Measurements from ENCODE around the gene PODXL. TPM values are rescaled to one million over a fixed set of nuclear protein-coding genes. Genes with fewer than 3 reads are reported as not detected.

Gene PODXL
- total RNA-seq, 2 experiments from 2014 or later, result 1.1 to 1.3 TPM

DNA sequence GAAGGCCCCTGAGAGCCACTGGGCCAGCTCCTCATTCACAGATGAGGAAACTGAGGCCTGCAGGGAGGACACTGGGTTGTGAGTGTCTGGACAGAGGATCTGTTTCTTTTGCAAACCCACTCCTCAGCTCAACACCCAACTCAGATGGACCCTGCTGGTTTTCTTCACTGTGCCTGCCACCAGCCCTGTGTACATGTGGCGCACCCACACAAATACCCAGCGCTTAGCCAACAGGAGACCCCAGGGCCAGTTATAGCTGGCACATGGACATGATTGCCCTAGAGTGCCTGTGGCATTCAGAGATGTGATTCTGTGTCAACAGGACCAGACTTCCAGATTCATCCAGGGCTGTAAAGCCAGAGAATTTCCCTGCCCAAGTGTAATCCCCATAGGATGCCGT is 12.4 kb downstream of the PODXL start:
- ChIA-PET CTCF (interaction anchor here (0.6 to 4.3 kb wide), 3 partner anchors 16 to 211 kb away, joined by 3 to 17 read pairs (median 3); no protein-coding TSS in a partner anchor), POLR2A (no interaction called here)

DNA sequence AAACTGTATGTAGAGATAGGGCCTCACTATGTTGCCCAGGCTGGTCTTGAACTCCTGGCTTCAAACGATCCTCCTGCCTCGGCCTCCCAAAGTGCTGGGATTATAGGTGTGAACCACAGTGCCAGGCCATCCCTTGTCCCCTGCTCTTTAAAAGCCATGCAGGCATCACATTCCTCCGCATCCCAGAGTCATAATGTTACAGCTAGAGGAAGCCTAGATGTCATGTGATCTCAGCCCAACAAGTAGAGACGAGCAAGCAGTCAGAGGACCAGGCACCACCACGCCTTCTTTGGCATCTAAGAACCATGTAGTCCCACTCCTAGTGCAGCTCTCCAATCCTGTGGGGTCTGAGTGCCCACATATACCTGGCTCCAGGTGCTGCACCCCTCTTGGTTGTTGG is 13.1 kb downstream of the PODXL start:
- CTCF ChIA-PET, result interaction anchor here (1.1 kb wide), 1 partner anchor 15 kb away, joined by 3 read pairs; no protein-coding TSS in a partner anchor
- POLR2A ChIA-PET, result no interaction called here

DNA sequence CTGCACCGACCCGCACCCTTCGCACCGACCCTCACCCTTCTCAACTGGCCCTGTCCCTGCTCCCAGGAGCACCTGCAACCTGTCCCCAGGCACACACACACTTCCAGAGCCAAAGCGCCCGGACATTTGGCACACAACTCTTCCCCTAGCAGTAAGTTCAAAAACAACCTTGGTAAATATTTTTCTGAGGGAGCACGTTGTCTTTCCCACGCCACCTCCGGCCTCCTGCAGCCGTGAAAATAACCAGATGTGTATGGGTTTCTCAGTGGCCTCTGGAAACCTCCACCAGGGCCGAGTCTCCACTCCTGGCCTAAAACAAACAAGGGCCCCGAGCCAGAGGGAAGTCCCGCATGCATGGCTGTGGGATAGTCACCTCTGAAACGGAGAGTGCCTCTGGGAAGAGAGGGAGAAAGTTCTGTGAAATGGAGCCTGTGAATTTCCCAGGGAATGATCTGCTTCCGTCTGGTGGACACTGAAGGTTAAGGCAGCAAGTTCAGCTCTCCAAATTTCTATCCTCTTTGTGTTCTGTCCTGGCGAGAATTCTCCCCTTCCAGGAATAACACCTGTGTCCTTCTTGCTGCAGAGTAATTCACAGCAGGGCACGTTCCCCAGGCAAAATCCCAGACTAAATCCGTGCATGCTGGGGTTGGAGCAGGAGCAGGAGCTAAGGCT is 15.8 kb downstream of the PODXL start:
- ChIA-PET POLR2A (no interaction called here), CTCF (no interaction called here)

DNA sequence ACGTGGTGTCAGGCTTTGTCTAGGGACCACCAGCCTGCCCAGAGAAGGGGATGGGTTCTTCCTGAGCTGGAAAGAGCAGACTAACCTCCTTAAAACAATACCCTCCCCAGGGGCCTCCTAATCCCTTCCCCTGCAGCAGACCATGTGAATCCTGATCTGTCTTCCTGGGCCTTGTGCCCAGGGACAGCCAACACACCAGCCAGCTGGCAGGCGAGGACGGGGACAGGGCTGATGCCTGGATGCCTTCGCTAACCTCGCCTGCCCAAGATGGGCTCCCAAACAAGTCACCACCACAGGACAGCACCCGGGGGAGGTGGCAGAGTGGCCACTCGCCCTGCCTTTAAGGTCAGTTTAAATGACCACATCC is 17.6 kb downstream of the PODXL start:
- ChIA-PET POLR2A (no interaction called here), CTCF (no interaction called here)

DNA sequence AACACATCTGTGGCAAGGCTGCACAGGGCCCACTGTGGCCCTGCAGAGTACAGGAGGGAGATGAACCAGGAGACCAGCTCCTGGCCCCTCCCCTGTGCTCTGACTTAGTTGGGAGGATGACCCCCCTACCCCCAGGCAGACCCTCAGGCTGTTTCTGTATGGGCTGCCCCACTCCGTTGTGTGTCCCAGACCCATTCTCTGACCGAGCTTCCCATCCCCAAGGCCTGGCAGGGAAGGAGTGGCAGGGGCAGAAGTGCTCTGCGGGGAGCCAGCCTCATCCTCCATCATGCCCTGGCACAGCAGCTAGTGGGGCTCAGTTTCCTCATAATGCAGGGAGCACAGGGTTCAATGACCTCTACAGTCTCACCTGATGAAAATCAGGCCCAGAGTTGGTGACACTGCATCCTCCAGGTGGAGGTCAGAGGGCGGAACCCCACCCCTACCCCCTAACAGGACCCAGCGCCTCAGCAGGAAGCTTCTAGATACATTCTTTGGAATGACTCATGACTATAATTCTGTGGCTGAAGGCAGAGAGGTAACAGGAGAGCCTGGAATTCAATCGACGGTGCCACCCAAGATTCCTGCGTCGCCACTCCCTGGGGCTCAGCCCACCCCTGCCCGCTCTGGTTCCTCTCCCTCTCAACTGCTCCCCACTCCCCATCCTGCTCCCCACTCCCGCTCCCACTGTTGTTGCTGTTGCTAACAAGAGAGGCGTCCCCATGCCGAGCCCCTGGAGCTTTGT is 18.2 kb downstream of the PODXL start:
- CTCF ChIA-PET, result interaction anchor here (1.5 kb wide), 1 partner anchor 8 kb away, joined by 4 read pairs; no protein-coding TSS in a partner anchor

GRCh38 chr7:131537571-131537978 is 18.9 kb downstream of the PODXL start:
- POLR2A ChIA-PET, result no interaction called here
- CTCF ChIA-PET, result interaction anchor here (1.5 kb wide), 1 partner anchor 9 kb away, joined by 4 read pairs; no protein-coding TSS in a partner anchor

More for the DNA sequence above, 18.2 kb downstream of the PODXL start:
- POLR2A ChIA-PET, result no interaction called here

GRCh38 chr7:131536361-131536849 is 20.0 kb downstream of the PODXL start:
- ChIA-PET CTCF (interaction anchor here (1.5 kb wide), 1 partner anchor 10 kb away, joined by 7 read pairs; no protein-coding TSS in a partner anchor), POLR2A (no interaction called here)

DNA sequence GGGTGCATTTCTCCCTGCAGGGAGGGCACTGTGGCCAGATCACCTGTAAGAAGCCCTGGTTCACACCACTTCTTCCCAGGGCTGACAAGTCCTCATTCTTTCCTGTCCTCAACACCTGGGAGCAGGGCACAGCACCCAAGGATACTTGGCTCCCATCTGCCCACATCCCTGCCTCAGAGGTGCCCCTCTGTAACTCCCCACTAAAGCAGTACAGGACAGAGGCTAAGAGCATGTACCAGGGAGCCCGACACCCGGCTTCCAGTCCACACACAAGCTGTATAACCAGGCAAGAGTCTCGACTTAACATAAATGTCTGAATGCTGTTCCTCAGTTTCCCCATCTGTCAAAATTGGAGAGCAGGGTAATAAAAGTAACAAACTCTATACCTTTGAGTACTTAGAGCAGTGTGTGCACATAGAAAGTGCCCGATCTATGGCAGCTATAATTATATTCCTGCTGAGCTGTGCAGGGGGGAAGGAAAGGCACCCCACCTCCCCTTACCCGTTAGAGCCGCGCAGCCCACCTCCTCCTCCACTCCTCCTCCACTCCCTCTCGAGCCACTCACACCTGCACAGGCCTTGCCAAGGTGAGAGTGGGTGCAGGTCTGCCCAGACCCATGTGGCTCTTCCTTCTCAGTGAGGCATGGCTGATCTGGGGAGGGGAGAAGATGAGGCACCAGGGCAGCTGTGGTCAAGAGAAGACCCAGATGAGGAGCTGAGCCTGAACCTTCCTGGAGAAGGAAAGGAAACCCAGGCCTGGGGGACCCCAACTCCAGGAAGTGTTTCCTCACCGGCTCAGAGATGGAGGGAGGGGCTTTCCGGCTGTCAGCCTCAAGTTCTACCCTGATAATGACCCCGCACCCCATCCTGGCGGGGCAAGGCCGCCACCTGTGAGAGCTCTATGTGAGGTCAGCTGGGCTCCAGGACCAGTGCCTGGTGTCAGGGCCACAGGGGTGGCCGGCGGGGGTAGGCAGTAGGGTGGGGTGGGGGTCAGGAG is 22.6 kb downstream of the PODXL start:
- POLR2A ChIA-PET, result no interaction called here
- CTCF ChIA-PET, result interaction anchor here (0.6 kb wide), 1 partner anchor 13 kb away, joined by 5 read pairs; no protein-coding TSS in a partner anchor

DNA sequence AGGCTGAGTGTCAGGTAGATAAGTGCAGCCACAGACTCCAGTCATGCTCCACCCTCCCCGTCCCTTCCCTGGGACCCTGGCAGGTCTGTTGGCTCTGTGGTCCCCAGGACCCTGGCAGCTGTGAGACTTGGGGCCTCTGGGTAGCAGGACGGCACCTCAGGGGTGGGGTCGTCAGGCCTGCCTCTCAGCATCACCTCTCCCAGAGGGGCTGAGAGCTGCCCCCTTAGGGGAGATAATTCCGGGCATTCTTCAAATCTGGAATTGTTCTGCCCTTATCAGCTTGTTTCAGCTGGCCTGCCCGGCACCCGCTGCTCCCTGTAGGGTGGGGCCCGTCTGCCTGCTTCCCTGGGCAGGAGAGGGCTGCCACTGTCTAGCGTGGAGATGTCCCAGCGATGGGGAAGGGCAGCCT is 23.3 kb downstream of the PODXL start:
- POLR2A ChIA-PET, result no interaction called here
- CTCF ChIA-PET, result interaction anchor here (0.6 kb wide), 1 partner anchor 14 kb away, joined by 5 read pairs; no protein-coding TSS in a partner anchor

DNA sequence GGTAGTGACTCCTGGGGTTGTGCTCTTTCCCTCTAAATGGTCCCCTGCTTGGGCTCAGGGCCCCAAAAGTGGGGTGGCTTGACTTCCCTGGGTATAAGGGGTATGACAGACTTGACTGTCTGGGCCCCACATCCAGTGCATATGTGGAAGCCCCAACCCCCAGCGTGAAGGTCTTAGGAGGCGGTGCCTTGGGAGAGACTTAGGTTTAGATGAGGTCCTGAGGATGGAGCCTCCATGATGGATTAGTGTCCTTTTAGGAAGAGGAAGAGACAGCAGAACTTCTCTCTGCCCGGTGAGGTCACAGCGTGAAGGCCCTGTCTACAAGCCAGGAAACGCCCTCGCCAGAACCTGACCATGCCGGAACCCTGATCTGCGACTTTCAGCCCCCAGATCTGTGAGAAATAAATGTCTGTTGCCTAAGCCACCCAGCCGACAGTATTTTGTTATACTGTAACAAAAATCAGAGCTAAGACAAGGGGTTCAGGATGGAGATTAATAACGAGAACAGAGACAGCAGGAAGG is 23.8 kb downstream of the PODXL start:
- ChIA-PET CTCF (no interaction called here), POLR2A (no interaction called here)

- ChIA-PET CTCF (no interaction called here), POLR2A (no interaction called here)
Observed at GRCh38 chr7:131530137-131530536, 26.3 kb downstream of the PODXL start.

GRCh38 chr7:131529617-131530016 is 26.8 kb downstream of the PODXL start:
- CTCF ChIA-PET, result no interaction called here

DNA sequence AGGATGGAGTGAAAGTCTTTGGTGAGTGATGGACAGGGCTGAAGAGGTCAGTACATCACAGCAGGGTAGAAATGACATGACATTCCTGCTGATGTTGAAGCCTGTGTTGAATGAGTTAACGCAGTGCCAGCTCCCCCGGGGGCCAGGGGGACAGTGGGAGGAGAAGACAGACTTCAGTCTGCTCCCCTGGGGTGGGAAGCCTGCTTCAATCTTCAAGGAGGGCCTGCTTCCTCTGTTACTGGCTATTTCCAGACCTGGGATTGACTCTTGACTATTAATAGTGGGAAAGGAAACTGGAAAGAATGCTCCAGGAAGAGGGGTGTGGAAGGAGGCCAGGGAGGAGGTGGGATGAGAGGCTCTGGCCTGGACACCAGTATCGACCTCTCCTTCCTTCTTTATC is 27.2 kb downstream of the PODXL start:
- ChIA-PET POLR2A (no interaction called here), CTCF (no interaction called here)

More at GRCh38 chr7:131529617-131530016, 26.8 kb downstream of the PODXL start:
- POLR2A ChIA-PET, result no interaction called here

DNA sequence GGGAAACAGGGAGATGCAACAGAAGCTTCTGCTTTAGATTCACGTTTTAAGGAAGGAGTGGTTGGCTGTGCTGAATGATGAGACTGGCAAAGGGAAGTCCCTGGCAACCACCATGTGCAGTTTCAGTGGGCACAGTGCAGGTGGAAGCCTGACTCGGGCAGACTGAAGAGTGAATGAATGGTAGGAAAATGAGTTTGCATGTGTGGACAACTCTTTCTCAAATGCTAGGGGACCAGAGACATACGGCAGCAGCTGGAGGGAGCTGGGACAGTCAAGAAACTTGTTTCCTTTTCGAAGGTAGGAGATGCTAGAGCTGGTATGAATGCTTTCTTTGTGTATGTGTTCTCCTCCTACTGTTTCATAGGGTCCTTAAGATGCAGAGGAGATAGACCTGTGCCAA is 29.0 kb downstream of the PODXL start:
- CTCF ChIA-PET, result interaction anchor here (0.7 to 1.4 kb wide), 3 partner anchors 16 to 161 kb away, joined by 3 to 4 read pairs (median 3); no protein-coding TSS in a partner anchor
- POLR2A ChIA-PET, result no interaction called here

GRCh38 chr7:131525820-131526219 is 30.6 kb downstream of the PODXL start:
- CTCF ChIA-PET, result no interaction called here

DNA sequence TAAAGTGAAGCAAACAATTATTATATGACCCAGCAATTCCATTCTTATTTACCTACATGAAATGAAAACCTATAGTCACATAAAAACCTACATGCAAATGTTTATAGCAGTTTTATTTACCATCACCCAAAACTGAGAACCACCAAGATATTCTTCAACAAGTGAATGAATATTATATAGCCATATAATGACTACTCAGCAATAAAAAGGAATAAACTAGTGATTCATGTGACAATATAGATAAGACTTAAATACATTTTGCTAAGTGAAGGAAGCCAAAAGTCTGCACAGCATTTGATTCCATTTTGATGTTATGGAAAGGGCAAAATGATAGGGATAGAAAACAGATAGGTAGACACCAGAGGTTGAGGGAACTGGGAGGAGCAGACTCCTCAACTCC is 31.7 kb downstream of the PODXL start:
- ChIA-PET CTCF (interaction anchor here (0.5 kb wide), 1 partner anchor 83 kb away, joined by 3 read pairs; no protein-coding TSS in a partner anchor), POLR2A (no interaction called here)

More at GRCh38 chr7:131525820-131526219, 30.6 kb downstream of the PODXL start:
- POLR2A ChIA-PET, result no interaction called here

DNA sequence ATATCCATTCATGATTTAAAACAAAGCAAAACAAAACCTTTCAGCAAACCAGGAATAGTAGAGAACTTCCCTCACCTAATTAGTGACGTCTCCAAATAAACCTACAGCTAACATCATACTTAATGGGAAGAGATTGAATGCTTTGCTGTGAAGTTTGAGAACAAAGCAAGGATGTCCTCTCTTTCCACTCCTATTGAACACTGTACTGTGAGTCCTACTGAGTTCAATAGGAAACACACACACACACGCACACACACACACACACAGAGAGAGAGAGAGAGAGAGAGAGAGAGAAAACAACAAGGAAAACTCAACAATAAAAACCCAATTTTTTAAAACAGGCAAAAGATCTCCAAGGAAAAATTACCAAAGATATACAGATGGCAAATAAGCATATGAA is 32.3 kb downstream of the PODXL start:
- POLR2A ChIA-PET, result no interaction called here
- CTCF ChIA-PET, result no interaction called here

DNA sequence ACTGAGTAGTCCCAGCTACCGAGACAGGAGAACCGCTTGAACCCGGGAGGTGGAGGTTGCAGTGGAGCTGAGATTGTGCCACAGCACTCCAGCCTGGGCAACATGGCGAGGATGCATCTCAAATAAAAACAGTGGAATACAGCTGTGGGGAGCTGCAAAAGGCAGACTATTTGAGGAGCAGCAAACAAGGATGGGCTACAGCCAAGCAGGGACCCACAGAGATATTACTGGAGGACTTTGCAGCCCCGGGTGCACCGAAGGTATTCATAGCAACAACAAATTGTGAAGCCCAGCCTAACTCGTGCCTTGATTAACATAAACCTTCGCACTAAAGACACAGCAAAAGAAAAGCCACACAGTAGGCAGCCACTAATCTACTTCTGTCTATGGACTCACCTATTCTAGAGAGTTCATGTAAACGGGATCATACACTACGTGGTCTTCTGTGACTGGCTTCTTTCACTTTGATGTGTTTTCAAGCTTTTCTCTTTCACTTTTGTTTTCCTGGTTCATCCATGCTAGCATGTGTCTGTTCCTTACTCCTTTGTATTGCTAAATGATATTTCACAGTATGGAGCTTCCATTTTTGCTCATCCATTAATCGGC is 34.0 kb downstream of the PODXL start:
- CTCF ChIA-PET, result interaction anchor here (1.0 to 1.1 kb wide), 3 partner anchors 10 to 27 kb away, joined by 3 read pairs; no protein-coding TSS in a partner anchor
- POLR2A ChIA-PET, result interaction anchor here (0.6 kb wide), 1 partner anchor 37 kb away, joined by 4 read pairs; no protein-coding TSS in a partner anchor

All from activated CD8-positive, alpha-beta memory T cell treated with anti-CD3 and anti-CD28 coated beads for 36 hours (primary cell).